ENCODE measurements around the gene RNPEP.

The RNPEP gene

DNA sequence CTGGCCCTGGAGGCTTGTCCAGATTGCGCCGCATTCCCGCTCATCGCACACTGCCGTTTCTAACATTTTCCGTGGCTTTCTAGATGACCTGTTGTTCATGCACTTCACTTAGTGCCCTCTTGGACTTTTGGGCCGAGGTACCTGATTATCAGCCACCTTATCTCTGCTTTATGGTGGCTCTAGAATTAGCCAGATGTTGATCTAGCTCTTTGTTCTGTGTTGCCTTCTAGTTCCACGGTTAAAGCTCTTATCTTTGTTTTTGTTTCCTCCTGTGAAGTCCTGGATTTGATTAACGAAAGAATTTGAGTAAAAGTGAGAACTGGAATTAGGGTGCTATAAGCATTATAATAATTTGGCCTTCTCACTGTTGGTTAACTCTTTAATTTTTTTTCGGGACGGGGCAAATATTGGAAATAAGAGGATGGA is 945 bp downstream of the RNPEP start:
- TF ChIP-seq, protein P1, sequence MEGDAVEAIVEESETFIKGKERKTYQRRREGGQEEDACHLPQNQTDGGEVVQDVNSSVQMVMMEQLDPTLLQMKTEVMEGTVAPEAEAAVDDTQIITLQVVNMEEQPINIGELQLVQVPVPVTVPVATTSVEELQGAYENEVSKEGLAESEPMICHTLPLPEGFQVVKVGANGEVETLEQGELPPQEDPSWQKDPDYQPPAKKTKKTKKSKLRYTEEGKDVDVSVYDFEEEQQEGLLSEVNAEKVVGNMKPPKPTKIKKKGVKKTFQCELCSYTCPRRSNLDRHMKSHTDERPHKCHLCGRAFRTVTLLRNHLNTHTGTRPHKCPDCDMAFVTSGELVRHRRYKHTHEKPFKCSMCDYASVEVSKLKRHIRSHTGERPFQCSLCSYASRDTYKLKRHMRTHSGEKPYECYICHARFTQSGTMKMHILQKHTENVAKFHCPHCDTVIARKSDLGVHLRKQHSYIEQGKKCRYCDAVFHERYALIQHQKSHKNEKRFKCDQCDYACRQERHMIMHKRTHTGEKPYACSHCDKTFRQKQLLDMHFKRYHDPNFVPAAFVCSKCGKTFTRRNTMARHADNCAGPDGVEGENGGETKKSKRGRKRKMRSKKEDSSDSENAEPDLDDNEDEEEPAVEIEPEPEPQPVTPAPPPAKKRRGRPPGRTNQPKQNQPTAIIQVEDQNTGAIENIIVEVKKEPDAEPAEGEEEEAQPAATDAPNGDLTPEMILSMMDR (conservative IDR thresholded peaks at IDR 0.05; ENCODE audit: control insufficient read depth, insufficient read depth, low read depth, low read length) = peak; percentile 2
- H3K4me3 ChIP-seq (ENCODE audit: control insufficient read depth, low read depth, low read length) = peak overlapping the region; percentile 84
- DNase-seq (ENCODE audit: low read depth) = no peak

DNA sequence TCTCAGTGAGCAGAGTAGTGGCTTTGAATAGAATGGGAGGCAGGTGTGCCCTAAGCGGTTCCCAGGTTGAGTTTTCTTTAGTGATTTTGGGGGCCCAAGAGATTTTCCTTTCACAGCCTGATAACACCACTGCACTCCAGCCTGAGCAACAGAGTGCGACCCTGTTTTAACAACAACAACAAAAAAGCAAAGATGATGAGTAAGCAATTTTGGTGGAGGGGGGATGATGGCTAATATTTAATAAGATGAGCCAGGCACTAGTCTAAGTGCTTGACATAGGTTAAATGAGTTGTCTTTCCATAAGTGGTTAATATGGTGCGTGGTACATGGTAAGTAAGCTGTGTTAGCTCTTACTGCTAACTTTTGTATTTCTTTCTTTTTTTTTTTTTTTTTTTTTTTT is 2.0 kb downstream of the RNPEP start:
- DNase-seq (ENCODE audit: low read depth) = no peak
- TF ChIP-seq, protein P1 (conservative IDR thresholded peaks at IDR 0.05; ENCODE audit: control insufficient read depth, insufficient read depth, low read depth, low read length) = no peak
- no peak overlapping the region for H3K4me3 ChIP-seq (ENCODE audit: control insufficient read depth, low read depth, low read length)

DNA sequence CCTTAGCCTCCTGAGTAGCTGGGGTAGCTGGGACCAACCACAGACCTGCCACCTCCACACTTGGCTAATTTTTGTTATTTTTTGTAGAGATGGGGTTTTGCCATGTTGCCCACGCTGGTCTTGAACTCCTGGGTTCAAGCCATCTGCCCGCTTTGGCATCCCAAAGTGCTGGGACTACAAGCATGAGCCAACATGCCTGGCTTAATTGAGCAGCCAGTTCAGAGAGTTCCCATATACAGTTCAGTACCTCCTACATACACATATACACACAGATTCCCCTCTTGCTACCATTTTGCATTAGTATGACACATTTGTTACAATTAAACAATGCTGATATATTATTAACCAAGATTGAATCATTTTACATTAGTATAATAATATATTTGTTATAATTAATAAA is 2.9 kb downstream of the RNPEP start:
- H3K4me3 ChIP-seq (ENCODE audit: control insufficient read depth, low read depth, low read length) = no peak overlapping the region
- TF ChIP-seq, protein P1 (conservative IDR thresholded peaks at IDR 0.05; ENCODE audit: control insufficient read depth, insufficient read depth, low read depth, low read length) = no peak
- no peak for DNase-seq (ENCODE audit: low read depth)

DNA sequence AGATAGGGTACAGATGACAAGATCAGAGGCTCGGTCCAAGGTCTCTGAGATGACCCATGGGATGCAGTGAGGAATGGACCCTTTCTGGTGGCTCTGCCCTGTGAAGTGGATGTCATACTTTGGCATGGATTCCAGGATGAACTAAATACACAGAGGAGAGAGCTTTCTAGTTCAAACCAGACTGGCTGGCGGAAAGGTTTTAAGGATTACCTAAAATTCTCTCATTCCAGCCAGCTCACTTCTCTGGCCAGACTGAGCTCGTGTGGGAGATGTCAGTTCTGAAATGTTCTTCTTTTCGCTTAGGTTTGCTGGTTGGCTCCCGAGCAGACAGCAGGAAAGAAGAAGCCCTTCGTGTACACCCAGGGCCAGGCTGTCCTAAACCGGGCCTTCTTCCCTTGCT is 6.2 kb downstream of the RNPEP start:
- TF ChIP-seq, protein P1 (conservative IDR thresholded peaks at IDR 0.05; ENCODE audit: control insufficient read depth, insufficient read depth, low read depth, low read length) = no peak

DNA sequence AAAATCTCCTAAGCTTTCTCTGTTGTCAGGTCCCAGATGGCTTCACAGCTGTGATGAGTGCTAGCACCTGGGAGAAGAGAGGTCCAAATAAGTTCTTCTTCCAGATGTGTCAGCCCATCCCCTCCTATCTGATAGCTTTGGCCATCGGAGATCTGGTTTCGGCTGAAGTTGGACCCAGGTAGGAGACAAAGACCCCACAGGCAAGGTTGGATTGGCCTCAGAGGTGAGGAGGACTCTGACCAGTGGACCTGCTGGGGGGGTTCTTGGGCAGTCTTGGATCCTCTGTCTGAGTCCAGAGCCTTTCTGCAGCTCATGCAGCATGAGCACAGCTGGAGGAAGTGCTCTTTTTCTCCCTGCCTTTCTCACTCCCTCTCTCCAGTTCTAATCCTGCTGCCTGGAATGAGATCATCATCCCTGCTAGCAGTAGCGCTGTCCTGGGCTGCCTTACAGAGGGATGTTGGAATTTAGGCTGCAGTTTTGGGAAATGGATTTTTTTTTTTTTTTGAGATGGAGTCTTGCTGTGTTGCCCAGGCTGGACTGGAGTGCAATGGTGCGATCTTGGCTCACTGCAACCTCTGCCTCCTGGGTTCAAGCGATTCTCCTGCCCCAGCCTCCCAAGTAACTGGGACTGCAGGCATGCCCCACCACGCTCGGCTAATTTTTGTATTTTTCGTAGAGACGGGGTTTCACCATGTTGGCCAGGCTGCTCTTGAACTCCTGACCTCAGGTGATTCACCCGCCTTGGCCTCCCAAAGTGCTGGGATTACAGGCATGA is 7.1 kb downstream of the RNPEP start:
- TF ChIP-seq, protein P1 (conservative IDR thresholded peaks at IDR 0.05; ENCODE audit: control insufficient read depth, insufficient read depth, low read depth, low read length) = no peak

More for the DNA sequence above, 6.2 kb downstream of the RNPEP start:
- no peak for DNase-seq (ENCODE audit: low read depth)
- no peak overlapping the region for H3K4me3 ChIP-seq (ENCODE audit: control insufficient read depth, low read depth, low read length)

DNA sequence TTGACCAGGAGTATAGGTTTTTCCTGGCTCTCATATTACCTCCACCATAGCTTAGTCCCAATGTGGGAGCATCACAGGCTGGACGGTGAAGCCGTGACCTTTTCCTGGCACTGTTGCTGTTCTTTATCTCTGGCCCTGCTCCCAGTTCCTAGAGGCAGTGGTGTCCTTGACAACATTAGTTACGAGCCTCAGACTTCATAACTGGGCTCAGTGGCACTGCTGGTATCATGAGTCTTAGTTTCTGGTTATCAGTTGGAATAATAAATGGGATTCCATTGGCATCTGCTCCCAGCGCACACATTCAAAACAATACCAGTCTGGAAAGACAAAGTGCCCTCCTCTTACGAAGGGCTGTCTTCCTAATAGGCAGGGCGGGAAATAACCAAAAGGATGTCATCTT is 8.0 kb downstream of the RNPEP start:
- no peak for DNase-seq (ENCODE audit: low read depth)
- no peak overlapping the region for H3K4me3 ChIP-seq (ENCODE audit: control insufficient read depth, low read depth, low read length)

More for the DNA sequence above, 7.1 kb downstream of the RNPEP start:
- H3K4me3 ChIP-seq (ENCODE audit: control insufficient read depth, low read depth, low read length) = no peak overlapping the region
- no peak for DNase-seq (ENCODE audit: low read depth)

More for the DNA sequence above, 8.0 kb downstream of the RNPEP start:
- TF ChIP-seq, protein P1 (conservative IDR thresholded peaks at IDR 0.05; ENCODE audit: control insufficient read depth, insufficient read depth, low read depth, low read length) = no peak
